OCI-LY7 (cell line): Measurements from ENCODE around the gene CYP24A1. TPM values are rescaled to one million over a fixed set of nuclear protein-coding genes. Genes with fewer than 3 reads are reported as not detected.

Experiments
- BruUV-seq: library from RNA; stranded (reverse); fragments of 400-500 nt; replicated peaks from 2 replicates; lab custom pipeline; 2021; lab: Mats Ljungman, UMichigan
- CTCF ChIA-PET: fragments of 300-600 bp; sonication (Branson Sonifier 250); formaldehyde crosslinking; loops from one replicate; lab custom pipeline; 2022; ENCODE audit warnings: antibody characterized with exemption; ENCODE audit not compliant: unreplicated experiment; lab: Charles Lee
- POLR2A ChIA-PET: fragments of 300-600 bp; sonication (Branson Sonifier 250); formaldehyde crosslinking; loops from one replicate; lab custom pipeline; 2022; ENCODE audit warnings: antibody characterized with exemption; lab: Charles Lee
- DNase-seq: peaks from one replicate; pipeline ENCODE4 v3.0.0-alpha.2; 2015; ENCODE audit warnings: low spot score
- H2AFZ ChIP-seq: fragments of 200-600 bp; sonication (generic), shearing (Covaris generic); 2 replicates; pipeline ENCODE4 v1.6.1; 2014; ENCODE audit warnings: mild to moderate bottlenecking, antibody characterized with exemption, low read length, moderate library complexity
- H3K27ac ChIP-seq: fragments of 200-600 bp; sonication (generic); 2 replicates; pipeline ENCODE4 v1.5.1; 2014; ENCODE audit warnings: mixed run types, low read depth, mild to moderate bottlenecking, moderate library complexity, low read length, inconsistent platforms; ENCODE audit not compliant: poor library complexity, severe bottlenecking
- H3K36me3 ChIP-seq: fragments of 200-600 bp; sonication (generic); 2 replicates; pipeline ENCODE4 v1.6.1; 2014; ENCODE audit warnings: mild to moderate bottlenecking, antibody characterized with exemption, low read length, moderate library complexity, mixed read lengths; ENCODE audit not compliant: insufficient read depth
- H3K4me1 ChIP-seq: fragments of 200-600 bp; sonication (generic); 2 replicates; pipeline ENCODE4 v1.5.1; 2014; ENCODE audit warnings: mild to moderate bottlenecking, low read length; ENCODE audit not compliant: insufficient read depth, poor library complexity, severe bottlenecking
- H3K4me2 ChIP-seq: fragments of 200-600 bp; sonication (generic); 2 replicates; pipeline ENCODE4 v1.6.1; 2014; ENCODE audit warnings: mild to moderate bottlenecking, low read length
- H3K4me3 ChIP-seq: fragments of 200-600 bp; sonication (generic); 2 replicates; pipeline ENCODE4 v1.5.1; 2014; ENCODE audit warnings: mild to moderate bottlenecking, low read depth, low read length; ENCODE audit not compliant: poor library complexity, severe bottlenecking
- H3K79me2 ChIP-seq: fragments of 200-600 bp; sonication (generic); 2 replicates; pipeline ENCODE4 v1.6.1; 2016; ENCODE audit warnings: low read depth, mild to moderate bottlenecking, low read length, moderate library complexity, mixed read lengths; ENCODE audit not compliant: insufficient read depth
- H3K9me2 ChIP-seq: fragments of 200-600 bp; sonication (generic); 2 replicates; pipeline ENCODE4 v1.6.1; 2016; ENCODE audit warnings: mild to moderate bottlenecking, low read length, mixed read lengths; ENCODE audit not compliant: insufficient read depth
- H3K9me3 ChIP-seq: fragments of 200-600 bp; sonication (generic); 2 replicates; pipeline ENCODE4 v1.6.1; 2014; ENCODE audit warnings: mild to moderate bottlenecking, mixed run types, low read length, mixed read lengths
- H4K20me1 ChIP-seq: fragments of 200-600 bp; sonication (generic); 2 replicates; pipeline ENCODE4 v1.6.1; 2014; ENCODE audit warnings: mild to moderate bottlenecking, antibody characterized with exemption, low read length, moderate library complexity, mixed read lengths; ENCODE audit not compliant: insufficient read depth
- CTCF ChIP-seq: fragments of 200-600 bp; sonication (generic); conservative IDR thresholded peaks from 2 replicates; pipeline ENCODE4 v1.5.1; 2014; ENCODE audit warnings: mild to moderate bottlenecking, antibody characterized with exemption, low read length, moderate library complexity, mixed read lengths
- EZH2phosphoT487 ChIP-seq: fragments of 200-600 bp; sonication (generic); IDR thresholded peaks from 2 replicates; pipeline ENCODE4 v1.6.1; 2018; ENCODE audit warnings: low read depth, borderline replicate concordance, mild to moderate bottlenecking, mixed run types, antibody characterized with exemption, low read length, moderate library complexity, mixed read lengths
- intact Hi-C: fragments of 100-400 bp; cut with micrococcal nuclease; formaldehyde crosslinking; loops from one replicate; pipeline ENCODE4 v1.10.0; 2022; ENCODE audit not compliant: unreplicated experiment
- total RNA-seq, 2 experiments: library from RNA; depleted of rRNA in 1 of 2; stranded (reverse); fragments of >200 nt in 1 of 2; shearing (Covaris generic) in 1 of 2; gene quantifications; 2 replicates each; pipeline ENCODE4 v1.2.3, GENCODE V29; 2014 to 2022

The CYP24A1 gene
- total RNA-seq, 2 experiments from 2014 or later: not detected

GRCh38 chr20:54110041-54110440, 63.7 kb downstream of the CYP24A1 start:
- CTCF ChIA-PET: no interaction called here
- DNase-seq: no peak
- Histone ChIP-seq H4K20me1 (no peaks in the 10 kb centered on the region), H3K4me1 (no peaks in the 10 kb centered on the region), H3K36me3 (no peaks in the 10 kb centered on the region), H3K4me2 (no peak overlapping the region), H3K27ac (no peak overlapping the region), H3K9me2 (no peaks in the 10 kb centered on the region), H3K4me3 (no peak overlapping the region), H3K9me3 (no peaks in the 10 kb centered on the region), H2AFZ (no peak overlapping the region; the same call in 1 of the 2 replicates), H3K79me2 (no peaks in the 10 kb centered on the region)
- intact Hi-C loops: no loop called here
- BruUV-seq: no TSS peak
- TF ChIP-seq CTCF: no peak
- TF ChIP-seq EZH2phosphoT487: no peak
- POLR2A ChIA-PET: interaction anchor here (0.5 to 0.7 kb wide), 2 partner anchors 63 to 78 kb away, joined by 3 read pairs; no protein-coding TSS in a partner anchor

- no TSS peak for BruUV-seq
- Histone ChIP-seq H3K4me2 (no peak overlapping the region), H4K20me1 (no peaks in the 10 kb centered on the region), H3K4me3 (no peak overlapping the region), H3K9me2 (no peaks in the 10 kb centered on the region), H3K36me3 (no peaks in the 10 kb centered on the region), H3K79me2 (no peaks in the 10 kb centered on the region), H3K27ac (no peak overlapping the region), H2AFZ (no peak overlapping the region), H3K9me3 (no peaks in the 10 kb centered on the region), H3K4me1 (no peaks in the 10 kb centered on the region)
- no peak for TF ChIP-seq EZH2phosphoT487
- TF ChIP-seq CTCF: no peak
- no peak for DNase-seq
- ChIA-PET CTCF (interaction anchor here (0.6 kb wide), 1 partner anchor 17 kb away, joined by 4 read pairs; no protein-coding TSS in a partner anchor), POLR2A (interaction anchor here (0.6 to 1.1 kb wide), 3 partner anchors 18 to 31 kb away, joined by 3 to 4 read pairs (median 3); no protein-coding TSS in a partner anchor)
- intact Hi-C loops: no loop called here
These were observed 65.0 kb downstream of the CYP24A1 start for GRCh38 chr20:54108817-54109216.

GRCh38 chr20:54108326-54108642, 65.5 kb downstream of the CYP24A1 start:
- no peak for DNase-seq
- Histone ChIP-seq H2AFZ (no peak overlapping the region), H3K9me2 (no peaks in the 10 kb centered on the region), H3K36me3 (no peaks in the 10 kb centered on the region), H3K79me2 (no peaks in the 10 kb centered on the region), H3K4me1 (no peaks in the 10 kb centered on the region), H3K9me3 (no peaks in the 10 kb centered on the region), H3K4me3 (no peak overlapping the region), H3K27ac (no peak overlapping the region), H4K20me1 (no peaks in the 10 kb centered on the region), H3K4me2 (no peak overlapping the region)
- intact Hi-C loops: no loop called here
- ChIA-PET CTCF (no interaction called here), POLR2A (interaction anchor here (1.0 to 1.1 kb wide), 2 partner anchors 18 to 30 kb away, joined by 3 to 4 read pairs; no protein-coding TSS in a partner anchor)
- no peak for TF ChIP-seq CTCF
- TF ChIP-seq EZH2phosphoT487: no peak
- no TSS peak for BruUV-seq
